CD14-positive monocyte (primary cell): ENCODE results near the gene NOG. TPM values are rescaled to one million over a fixed set of nuclear protein-coding genes. Genes with fewer than 3 reads are reported as not detected.

ENCODE experiments used
- DNase-seq, 3 donors: peaks; one replicate each; pipeline ENCODE4 v3.0.0-alpha.2; 2011 to 2022
- H2AFZ ChIP-seq: 2 replicates; pipeline ENCODE4 v1.6.0; 2012; ENCODE audit warnings: mild to moderate bottlenecking, low read depth, low read length, inconsistent platforms; ENCODE audit not compliant: insufficient read depth, poor library complexity, severe bottlenecking
- H3K27ac ChIP-seq, 2 donors: 1 replicate in 1 of 2; 2 replicates in 1 of 2; pipeline ENCODE4 v1.5.1; 2012 to 2013; ENCODE audit warnings: low read length in 2 of 2, control low read depth in 1 of 2, inconsistent platforms in 1 of 2, low read depth in 1 of 2, mild to moderate bottlenecking in 1 of 2
- H3K27me3 ChIP-seq, 2 donors: one replicate each; pipeline versions ENCODE4 v1.6.0 to v1.6.1; 2011 to 2013; ENCODE audit warnings: low read length in 2 of 2; ENCODE audit not compliant: control insufficient read depth in 2 of 2, insufficient read depth in 2 of 2
- H3K36me3 ChIP-seq, 2 donors: replicated peaks in 1 of 2; 1 replicate in 1 of 2; 2 replicates in 1 of 2; pipeline versions ENCODE4 v1.5.1 to v1.6.1; 2012 to 2013; ENCODE audit warnings: low read length in 2 of 2, control low read depth in 1 of 2, inconsistent platforms in 1 of 2, mild to moderate bottlenecking in 1 of 2; ENCODE audit not compliant: insufficient read depth in 2 of 2, control insufficient read depth in 1 of 2
- H3K4me1 ChIP-seq, 2 donors: 1 replicate in 1 of 2; 2 replicates in 1 of 2; pipeline versions ENCODE4 v1.5.1 to v1.6.1; 2012 to 2013; ENCODE audit warnings: low read length in 2 of 2, control low read depth in 1 of 2, inconsistent platforms in 1 of 2, mild to moderate bottlenecking in 1 of 2, moderate library complexity in 1 of 2; ENCODE audit not compliant: insufficient read depth in 2 of 2, control insufficient read depth in 1 of 2
- H3K4me2 ChIP-seq: replicated peaks from 2 replicates; pipeline ENCODE3; 2012; ENCODE audit warnings: low read length, moderate library complexity, mild to moderate bottlenecking; ENCODE audit not compliant: poor library complexity, severe bottlenecking; ENCODE audit errors: extremely low read depth
- H3K4me3 ChIP-seq, 3 experiments: fragments of 200-600 bp in 1 of 3; sonication (generic) in 1 of 3; replicated peaks in 1 of 3; 1 replicate in 2 of 3; 2 replicates in 1 of 3; pipeline ENCODE4 v1.5.1; 2011 to 2013; ENCODE audit warnings: low read length in 3 of 3, mild to moderate bottlenecking in 3 of 3, control low read depth in 2 of 3, low read depth in 2 of 3, inconsistent platforms in 1 of 3, moderate library complexity in 1 of 3
- H3K79me2 ChIP-seq: 2 replicates; pipeline ENCODE4 v1.6.0; 2012; ENCODE audit warnings: mild to moderate bottlenecking, control low read depth, inconsistent platforms, low read length, moderate library complexity; ENCODE audit not compliant: insufficient read depth
- H3K9ac ChIP-seq: 2 replicates; pipeline ENCODE4 v1.6.0; 2017; ENCODE audit warnings: low read length, mild to moderate bottlenecking; ENCODE audit not compliant: insufficient read depth, poor library complexity, severe bottlenecking
- H3K9me3 ChIP-seq, 2 donors: replicated peaks in 1 of 2; 1 replicate in 1 of 2; 2 replicates in 1 of 2; pipeline versions ENCODE4 v1.5.1 to v1.6.1; 2012 to 2013; ENCODE audit warnings: low read length in 2 of 2, control low read depth in 1 of 2; ENCODE audit not compliant: control insufficient read depth in 1 of 2, insufficient read depth in 1 of 2
- H4K20me1 ChIP-seq: 2 replicates; pipeline ENCODE4 v1.6.0; 2012; ENCODE audit warnings: mild to moderate bottlenecking, low read length, control low read depth, moderate library complexity; ENCODE audit not compliant: insufficient read depth
- H3K27ac Mint-ChIP-seq, 7 donors: one replicate each; pipeline ENCODE4 v1.8.0; 2020; ENCODE audit warnings: mild to moderate bottlenecking in 7 of 7, mixed read lengths in 7 of 7, moderate library complexity in 6 of 7, inconsistent platforms in 2 of 7
- H3K27me3 Mint-ChIP-seq, 3 donors: one replicate each; pipeline ENCODE4 v1.8.0; 2021 to 2022; ENCODE audit warnings: low read depth in 3 of 3, mild to moderate bottlenecking in 3 of 3, mixed read lengths in 3 of 3, moderate library complexity in 3 of 3, inconsistent platforms in 1 of 3
- H3K36me3 Mint-ChIP-seq, 2 donors: one replicate each; pipeline ENCODE4 v1.8.0; 2020; ENCODE audit warnings: mixed read lengths in 2 of 2, inconsistent platforms in 1 of 2, mild to moderate bottlenecking in 1 of 2
- H3K4me1 Mint-ChIP-seq: one replicate; pipeline ENCODE4 v1.8.0; 2020; ENCODE audit warnings: mild to moderate bottlenecking, mixed read lengths
- H3K4me3 Mint-ChIP-seq, 2 donors: one replicate each; pipeline ENCODE4 v1.8.0; 2020; ENCODE audit warnings: mild to moderate bottlenecking in 2 of 2, mixed read lengths in 2 of 2, moderate library complexity in 1 of 2
- H3K9me3 Mint-ChIP-seq, 7 donors: one replicate each; pipeline ENCODE4 v1.8.0; 2020 to 2022; ENCODE audit warnings: mixed read lengths in 7 of 7, mild to moderate bottlenecking in 6 of 7, moderate library complexity in 6 of 7, inconsistent platforms in 2 of 7
- WGBS: methylation state at CpG from one replicate; pipeline ENCODE4 v1.1.5; 2013; ENCODE audit warnings: missing lambda C conversion rate; ENCODE audit not compliant: insufficient coverage; 5-methylcytosine and 5-hydroxymethylcytosine counted together
- intact Hi-C, 2 donors: fragments of 100-400 bp; cut with micrococcal nuclease; formaldehyde crosslinking; loops; one replicate each; pipeline versions ENCODE4 v1.15.0 to v1.15.1; 2023
- polyA plus RNA-seq, 3 donors: library from polyadenylated mRNA; depleted of rRNA in 1 of 3; unstranded in 2 of 3; stranded (reverse) in 1 of 3; fragments of 300-500 nt in 2 of 3; fragments of >200 nt in 1 of 3; fragmentation: Illumina TruSeq in 2 of 3; gene quantifications; 1 replicate in 2 of 3; 2 replicates in 1 of 3; pipeline ENCODE4 v1.2.3, GENCODE V29; 2012 to 2021
- TF ChIP-seq, protein P1 (sequence below): fragments of 200-600 bp; IDR thresholded peaks from one replicate; pipeline ENCODE4 v1.8.0; 2022; ENCODE audit warnings: antibody characterized with exemption, mild to moderate bottlenecking

The NOG gene
- polyA plus RNA-seq, 3 donors, result 0.11 to 0.27 TPM; not detected in 1

DNA sequence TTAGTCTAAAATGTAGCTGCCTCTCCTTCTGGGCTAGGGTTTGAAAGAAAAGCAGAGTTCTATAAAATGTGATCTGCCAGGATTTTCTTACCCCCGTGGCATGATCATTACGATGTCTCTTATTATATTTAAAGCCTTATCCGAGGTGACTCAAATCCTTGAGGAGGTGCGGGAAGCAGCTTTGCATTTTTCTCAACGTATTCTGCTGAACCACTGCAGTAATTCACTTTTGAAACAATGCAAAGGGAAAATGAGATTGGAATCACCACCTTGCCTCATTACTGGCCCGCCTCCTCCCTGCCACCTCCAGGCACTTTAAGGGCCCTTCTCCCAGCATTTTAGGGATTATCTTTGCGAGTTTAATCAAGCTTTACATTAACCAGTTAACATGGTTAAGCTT lies 9.7 kb upstream of the NOG start:
- intact Hi-C loops, result no loop called here
- Histone ChIP-seq H3K27me3 (peaks cover 0 to 3% of the 10 kb centered on the region in 2 donors), H3K9me3 (no peaks in the 10 kb centered on the region), H3K79me2 (no peaks in the 10 kb centered on the region), H4K20me1 (no peaks in the 10 kb centered on the region), H3K9ac (no peak overlapping the region), H3K27ac (no peak overlapping the region), H3K4me2 (no peak overlapping the region), H2AFZ (no peak overlapping the region), H3K4me3 (no peak overlapping the region), H3K36me3 (no peaks in the 10 kb centered on the region), H3K4me1 (no peaks in the 10 kb centered on the region)
- Mint-ChIP-seq H3K27ac (no peak overlapping the region), H3K36me3 (no peaks in the 10 kb centered on the region), H3K27me3 (peaks cover 3 to 8% (median 3%) of the 10 kb centered on the region in 3 donors), H3K4me3 (no peak overlapping the region), H3K4me1 (no peaks in the 10 kb centered on the region), H3K9me3 (peaks cover 0 to 3% (median 0%) of the 10 kb centered on the region in 7 donors)
- DNase-seq, result no peak
- WGBS, result 100% methylated on average over 1 of the region's 7 CpGs
- TF ChIP-seq, protein P1, sequence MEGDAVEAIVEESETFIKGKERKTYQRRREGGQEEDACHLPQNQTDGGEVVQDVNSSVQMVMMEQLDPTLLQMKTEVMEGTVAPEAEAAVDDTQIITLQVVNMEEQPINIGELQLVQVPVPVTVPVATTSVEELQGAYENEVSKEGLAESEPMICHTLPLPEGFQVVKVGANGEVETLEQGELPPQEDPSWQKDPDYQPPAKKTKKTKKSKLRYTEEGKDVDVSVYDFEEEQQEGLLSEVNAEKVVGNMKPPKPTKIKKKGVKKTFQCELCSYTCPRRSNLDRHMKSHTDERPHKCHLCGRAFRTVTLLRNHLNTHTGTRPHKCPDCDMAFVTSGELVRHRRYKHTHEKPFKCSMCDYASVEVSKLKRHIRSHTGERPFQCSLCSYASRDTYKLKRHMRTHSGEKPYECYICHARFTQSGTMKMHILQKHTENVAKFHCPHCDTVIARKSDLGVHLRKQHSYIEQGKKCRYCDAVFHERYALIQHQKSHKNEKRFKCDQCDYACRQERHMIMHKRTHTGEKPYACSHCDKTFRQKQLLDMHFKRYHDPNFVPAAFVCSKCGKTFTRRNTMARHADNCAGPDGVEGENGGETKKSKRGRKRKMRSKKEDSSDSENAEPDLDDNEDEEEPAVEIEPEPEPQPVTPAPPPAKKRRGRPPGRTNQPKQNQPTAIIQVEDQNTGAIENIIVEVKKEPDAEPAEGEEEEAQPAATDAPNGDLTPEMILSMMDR, result no peak

DNA sequence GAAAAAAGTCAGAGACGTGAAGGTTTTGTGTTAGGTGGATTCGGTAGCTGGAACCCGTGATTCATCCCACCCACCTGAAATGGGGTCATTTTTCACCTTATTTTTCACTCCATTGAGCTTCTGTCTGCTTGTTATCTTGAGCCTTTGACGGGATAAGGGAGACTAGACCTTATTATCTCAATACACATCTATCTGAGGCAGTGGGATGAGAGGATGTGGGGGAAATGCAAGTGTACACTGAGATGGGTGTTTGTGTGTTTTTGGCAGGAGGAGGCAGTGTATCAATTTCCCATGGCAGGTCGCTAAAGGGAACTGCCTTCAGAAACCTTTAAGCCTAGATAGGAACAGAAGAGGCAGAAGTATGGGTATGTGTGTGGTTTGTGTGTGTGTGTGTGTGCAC lies 6.2 kb upstream of the NOG start:
- H3K27ac ChIP-seq, result no peak overlapping the region
- H3K4me3 ChIP-seq, result no peak overlapping the region
- H2AFZ ChIP-seq, result no peak overlapping the region
- WGBS, result no CpG with 5 or more reads among the region's 5 CpGs
- Mint-ChIP-seq H3K36me3 (no peaks in the 10 kb centered on the region), H3K4me1 (peaks cover 2% of the 10 kb centered on the region), H3K27me3 (peaks cover 5 to 17% (median 15%) of the 10 kb centered on the region in 3 donors), H3K9me3 (peaks cover 0 to 3% (median 0%) of the 10 kb centered on the region in 7 donors), H3K27ac (no peak overlapping the region), H3K4me3 (no peak overlapping the region)
- H3K4me1 ChIP-seq, result peaks cover 2% of the 10 kb centered on the region in 2 donors
- H4K20me1 ChIP-seq, result no peaks in the 10 kb centered on the region
- H3K9me3 ChIP-seq, result no peaks in the 10 kb centered on the region
- intact Hi-C loops, result no loop called here
- TF ChIP-seq, protein P1, result no peak
- no peak for DNase-seq
- H3K9ac ChIP-seq, result no peak overlapping the region
- no peak overlapping the region for H3K4me2 ChIP-seq
- H3K36me3 ChIP-seq, result no peaks in the 10 kb centered on the region
- peaks cover 11 to 14% of the 10 kb centered on the region in 2 donors for H3K27me3 ChIP-seq
- no peaks in the 10 kb centered on the region for H3K79me2 ChIP-seq
